ENCODE results near the gene ELOA.

DNA sequence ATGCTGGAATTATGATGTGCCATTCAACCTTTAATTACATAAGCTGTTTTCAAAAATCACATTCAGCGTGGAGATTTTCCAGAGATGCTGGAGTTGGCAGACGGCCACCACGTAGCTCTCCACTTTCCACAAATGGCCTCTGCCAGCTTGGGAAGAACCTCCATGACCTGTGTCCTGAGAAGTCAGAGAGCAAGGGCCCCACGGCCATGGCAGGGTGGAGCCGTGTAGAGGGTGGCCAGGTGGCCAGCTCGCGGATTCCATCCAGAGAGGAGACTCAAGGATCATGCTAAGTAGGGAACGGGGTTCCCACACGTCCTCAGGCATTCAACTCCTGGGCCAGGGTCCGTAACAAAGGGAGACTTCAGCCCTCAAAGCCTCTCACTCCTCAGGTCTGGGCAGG lies 58.6 kb downstream of the ELOA start:
- TF ChIP-seq, protein P1, sequence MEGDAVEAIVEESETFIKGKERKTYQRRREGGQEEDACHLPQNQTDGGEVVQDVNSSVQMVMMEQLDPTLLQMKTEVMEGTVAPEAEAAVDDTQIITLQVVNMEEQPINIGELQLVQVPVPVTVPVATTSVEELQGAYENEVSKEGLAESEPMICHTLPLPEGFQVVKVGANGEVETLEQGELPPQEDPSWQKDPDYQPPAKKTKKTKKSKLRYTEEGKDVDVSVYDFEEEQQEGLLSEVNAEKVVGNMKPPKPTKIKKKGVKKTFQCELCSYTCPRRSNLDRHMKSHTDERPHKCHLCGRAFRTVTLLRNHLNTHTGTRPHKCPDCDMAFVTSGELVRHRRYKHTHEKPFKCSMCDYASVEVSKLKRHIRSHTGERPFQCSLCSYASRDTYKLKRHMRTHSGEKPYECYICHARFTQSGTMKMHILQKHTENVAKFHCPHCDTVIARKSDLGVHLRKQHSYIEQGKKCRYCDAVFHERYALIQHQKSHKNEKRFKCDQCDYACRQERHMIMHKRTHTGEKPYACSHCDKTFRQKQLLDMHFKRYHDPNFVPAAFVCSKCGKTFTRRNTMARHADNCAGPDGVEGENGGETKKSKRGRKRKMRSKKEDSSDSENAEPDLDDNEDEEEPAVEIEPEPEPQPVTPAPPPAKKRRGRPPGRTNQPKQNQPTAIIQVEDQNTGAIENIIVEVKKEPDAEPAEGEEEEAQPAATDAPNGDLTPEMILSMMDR (IDR thresholded peaks at IDR 0.05) = no peak
- TF ChIP-seq POLR2A (IDR thresholded peaks at IDR 0.05) = no peak

Data from vagina (tissue), 2 donors.